HG03280 (cell line): Measurements from ENCODE around the gene POGLUT2.

ENCODE experiments used
- ATAC-seq: cut with Tn5 transposase; IDR thresholded peaks from one replicate; pipeline ENCODE4 v1.9.1; 2021; ENCODE audit warnings: mild to moderate bottlenecking, moderate library complexity; ENCODE audit not compliant: unreplicated experiment

The POGLUT2 gene

DNA sequence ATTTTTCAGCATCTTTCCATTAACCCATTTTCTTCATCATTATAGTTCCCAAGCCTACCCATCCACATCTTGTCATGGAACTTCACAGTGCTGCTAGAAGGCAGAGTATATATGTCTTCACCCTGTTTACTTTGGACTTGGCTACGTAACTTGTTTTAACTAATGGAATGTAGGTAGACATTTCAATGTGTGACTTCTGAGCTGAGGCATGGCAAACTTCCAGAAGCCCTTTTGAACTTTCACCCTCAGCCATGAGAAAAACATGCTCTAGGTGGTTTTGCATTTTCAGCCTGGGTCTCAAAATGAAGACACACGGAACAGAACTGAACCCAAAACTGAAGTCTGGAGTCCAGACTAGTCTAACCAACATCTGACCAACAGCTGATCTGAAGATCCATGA lies 28.3 kb downstream of the POGLUT2 start:
- no peak for ATAC-seq

- no peak for ATAC-seq
Measured at GRCh38 chr13:102769679-102770078, 29.1 kb downstream of the POGLUT2 start.

DNA sequence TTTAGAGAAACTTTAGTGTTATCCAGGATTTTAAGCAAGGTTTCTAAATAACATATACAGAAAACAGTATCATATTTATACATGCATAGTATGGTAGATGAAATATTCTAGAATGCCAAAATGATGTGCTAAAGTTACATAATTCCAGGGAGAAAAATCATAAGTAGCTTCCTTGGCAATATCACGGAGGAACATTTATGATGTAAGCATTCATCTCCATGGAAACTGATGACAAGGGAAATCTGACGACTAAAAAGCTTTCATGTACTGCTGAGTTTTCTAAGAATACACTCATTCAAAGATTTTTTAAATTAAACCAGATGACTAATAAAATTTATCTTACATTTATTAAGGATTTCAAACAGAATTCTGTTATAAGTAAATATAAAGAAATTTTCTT lies 29.9 kb downstream of the POGLUT2 start:
- no peak for ATAC-seq

GRCh38 chr13:102763741-102764140 lies 35.0 kb downstream of the POGLUT2 start:
- ATAC-seq = no peak

- ATAC-seq = no peak
Measured at GRCh38 chr13:102761071-102761470, 37.7 kb downstream of the POGLUT2 start.

DNA sequence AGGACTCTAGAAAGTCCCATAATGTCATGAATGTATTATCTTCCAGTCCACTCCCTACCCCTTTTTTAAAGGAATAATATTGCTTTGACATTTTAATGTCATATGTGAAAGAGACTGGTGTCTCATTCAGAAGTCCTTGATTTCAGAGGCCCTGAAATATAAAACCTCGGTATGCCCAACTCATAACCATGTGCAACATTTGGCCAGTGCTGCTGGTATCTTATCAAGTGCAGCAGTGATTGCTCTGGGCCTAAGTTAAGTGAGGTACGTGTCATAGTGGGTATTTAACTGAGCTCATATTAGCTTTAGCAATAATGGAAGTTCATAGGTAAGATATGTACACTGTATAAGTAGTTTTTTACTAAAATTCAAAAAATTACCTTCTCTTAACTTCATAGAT lies 39.9 kb downstream of the POGLUT2 start:
- ATAC-seq = no peak

GRCh38 chr13:102757006-102757405 lies 41.8 kb downstream of the POGLUT2 start:
- ATAC-seq = no peak

DNA sequence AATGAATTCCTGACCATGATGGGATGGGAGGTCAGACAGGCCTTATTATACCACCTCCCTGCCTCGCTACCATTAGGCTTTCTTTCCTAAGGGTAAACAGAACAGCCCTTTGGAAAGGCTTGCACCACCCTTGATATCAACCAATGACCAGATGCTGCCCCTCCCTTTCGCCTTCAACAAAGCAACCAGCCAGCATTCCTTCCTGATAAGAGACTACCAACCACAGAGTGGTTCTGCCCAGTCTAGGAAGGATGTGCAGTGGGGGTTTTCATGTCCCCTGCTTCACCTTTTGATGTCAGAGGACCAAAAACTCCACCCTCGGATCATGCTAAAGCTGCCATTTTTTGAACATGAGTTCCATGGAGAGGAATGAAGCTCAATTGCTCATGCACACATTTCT lies 46.9 kb downstream of the POGLUT2 start:
- no peak for ATAC-seq

- no peak for ATAC-seq
Measured at GRCh38 chr13:102742506-102742905, 56.3 kb downstream of the POGLUT2 start.

DNA sequence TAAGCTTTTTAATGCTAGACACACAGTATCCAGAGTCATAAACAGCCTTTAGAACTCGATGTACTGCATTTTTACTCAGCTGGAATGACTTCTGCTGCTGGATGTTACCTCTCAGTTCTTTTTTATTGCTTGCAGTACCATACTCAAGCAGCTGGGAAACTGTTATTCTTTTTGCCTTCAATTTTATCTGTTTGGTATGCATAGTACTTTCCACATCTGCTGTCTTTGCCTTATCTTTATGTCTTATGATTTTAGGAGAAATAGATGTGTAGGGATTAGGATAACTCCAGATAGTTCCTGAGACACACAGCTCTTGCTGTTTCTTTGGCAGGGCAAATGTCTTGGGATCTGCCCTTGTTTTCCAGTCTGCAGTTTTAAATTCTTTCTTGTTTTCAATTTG lies 56.7 kb downstream of the POGLUT2 start:
- no peak for ATAC-seq
